GM23248 (cell line): ENCODE results near the gene FRAT1.

Experiments used
- EZH2 ChIP-seq: fragments of 200-600 bp; sonication (generic); IDR thresholded peaks from 2 replicates; pipeline ENCODE4 v1.6.1; 2018; ENCODE audit warnings: antibody characterized with exemption, mild to moderate bottlenecking; ENCODE audit not compliant: insufficient read depth, poor library complexity, severe bottlenecking
- EZH2phosphoT487 ChIP-seq: fragments of 200-600 bp; sonication (generic); IDR thresholded peaks from 2 replicates; pipeline ENCODE4 v1.6.1; 2018; ENCODE audit warnings: antibody characterized with exemption, moderate library complexity, mild to moderate bottlenecking, low read depth; ENCODE audit not compliant: insufficient read depth

GRCh38 chr10:97333601-97334369 lies 14.7 kb downstream of the FRAT1 start:
- TF ChIP-seq EZH2phosphoT487 (no peak), EZH2 (no peak)
